A673 (cell line): ENCODE data around the gene RSAD2. TPM values are rescaled to one million over a fixed set of nuclear protein-coding genes. Genes with fewer than 3 reads are reported as not detected.

ENCODE experiments used
- BruUV-seq: library from RNA; stranded (reverse); fragments of 400-500 nt; replicated peaks from 2 replicates; lab custom pipeline; 2021; lab: Mats Ljungman, UMichigan
- CTCF ChIA-PET: fragments of 300-600 bp; sonication (Branson Sonifier 250); formaldehyde crosslinking; loops from one replicate; lab custom pipeline; 2022; ENCODE audit warnings: antibody characterized with exemption; lab: Charles Lee
- POLR2A ChIA-PET: fragments of 300-600 bp; sonication (Branson Sonifier 250); formaldehyde crosslinking; loops from one replicate; lab custom pipeline; 2022; ENCODE audit warnings: antibody characterized with exemption; ENCODE audit not compliant: low non-redundant PET; lab: Charles Lee
- DNase-seq: peaks from one replicate; pipeline ENCODE4 v3.0.0-alpha.2; 2015; ENCODE audit warnings: low spot score
- H3K27ac ChIP-seq: fragments of 200-600 bp; sonication (generic); 2 replicates; pipeline ENCODE4 v1.5.1; 2016; ENCODE audit warnings: mixed run types, low read depth, mild to moderate bottlenecking, mixed read lengths, antibody characterized with exemption, low read length; ENCODE audit not compliant: poor library complexity, severe bottlenecking
- H3K27me3 ChIP-seq: fragments of 200-600 bp; sonication (generic); replicated peaks from 2 replicates; pipeline ENCODE4 v1.6.1; 2017; ENCODE audit warnings: mixed run types, low read depth, mild to moderate bottlenecking, mixed read lengths, antibody characterized with exemption, low read length; ENCODE audit not compliant: insufficient read depth, poor library complexity
- H3K36me3 ChIP-seq: fragments of 200-600 bp; sonication (generic); 2 replicates; pipeline ENCODE4 v1.6.1; 2016; ENCODE audit warnings: mixed run types, mild to moderate bottlenecking, mixed read lengths, antibody characterized with exemption, low read length; ENCODE audit not compliant: insufficient read depth, poor library complexity, severe bottlenecking
- H3K4me1 ChIP-seq: fragments of 200-600 bp; sonication (generic); 2 replicates; pipeline ENCODE4 v1.6.1; 2017; ENCODE audit warnings: mixed run types, mild to moderate bottlenecking, mixed read lengths, antibody characterized with exemption, low read length; ENCODE audit not compliant: insufficient read depth, poor library complexity, severe bottlenecking
- H3K4me3 ChIP-seq: fragments of 200-600 bp; sonication (generic); 2 replicates; pipeline ENCODE4 v1.5.1; 2016; ENCODE audit warnings: low read depth, mixed run types, mild to moderate bottlenecking, mixed read lengths, low read length; ENCODE audit not compliant: poor library complexity, severe bottlenecking
- H3K9me3 ChIP-seq: fragments of 200-600 bp; sonication (generic); 2 replicates; pipeline ENCODE4 v1.6.1; 2016; ENCODE audit warnings: mixed run types, low read depth, mild to moderate bottlenecking, mixed read lengths, antibody characterized with exemption, low read length; ENCODE audit not compliant: poor library complexity, severe bottlenecking
- CTCF ChIP-seq: fragments of 300-800, 200-600 bp; sonication (generic); conservative IDR thresholded peaks from 2 replicates; pipeline ENCODE4 v1.5.1; 2017; ENCODE audit warnings: low read depth, mild to moderate bottlenecking, antibody characterized with exemption, low read length, moderate library complexity, mixed read lengths
- EZH2 ChIP-seq: fragments of 200-600 bp; sonication (generic); IDR thresholded peaks from 2 replicates; pipeline ENCODE4 v1.6.1; 2017; ENCODE audit warnings: borderline replicate concordance, low read depth, mild to moderate bottlenecking, mixed read lengths, antibody characterized with exemption, low read length; ENCODE audit not compliant: poor library complexity, severe bottlenecking
- intact Hi-C: fragments of 100-400 bp; cut with micrococcal nuclease; formaldehyde crosslinking; loops from one replicate; pipeline ENCODE4 v1.10.0; 2022; ENCODE audit not compliant: unreplicated experiment
- total RNA-seq: library from RNA; stranded (reverse); gene quantifications from 2 replicates; pipeline ENCODE4 v1.2.3, GENCODE V29; 2021

The RSAD2 gene
- total RNA-seq, 1 experiment from 2014 or later: 2.2 TPM

GRCh38 chr2:6922201-6922656 is 44.7 kb downstream of the RSAD2 start:
- H3K9me3 ChIP-seq: no peaks in the 10 kb centered on the region
- intact Hi-C loops: no loop called here
- H3K27me3 ChIP-seq: no peaks in the 10 kb centered on the region
- peaks cover 4% of the 10 kb centered on the region for H3K4me1 ChIP-seq
- no peaks in the 10 kb centered on the region for H3K36me3 ChIP-seq
- no peak for DNase-seq
- no peak overlapping the region for H3K4me3 ChIP-seq
- TF ChIP-seq EZH2 (no peak), CTCF (no peak)
- BruUV-seq: no TSS peak
- ChIA-PET CTCF (no interaction called here), POLR2A (no interaction called here)
- H3K27ac ChIP-seq: no peak overlapping the region

- no peak overlapping the region for H3K4me3 ChIP-seq
- TF ChIP-seq CTCF (no peak), EZH2 (no peak)
- ChIA-PET POLR2A (no interaction called here), CTCF (no interaction called here)
- peaks cover under 1% of the 10 kb centered on the region for H3K4me1 ChIP-seq
- H3K9me3 ChIP-seq: no peaks in the 10 kb centered on the region
- BruUV-seq: no TSS peak
- no peak for DNase-seq
- intact Hi-C loops: no loop called here
- no peak overlapping the region for H3K27ac ChIP-seq
- H3K27me3 ChIP-seq: no peaks in the 10 kb centered on the region
- no peaks in the 10 kb centered on the region for H3K36me3 ChIP-seq
These were observed 45.7 kb downstream of the RSAD2 start for GRCh38 chr2:6923319-6923718.

- CTCF ChIA-PET: no interaction called here
These were observed 46.7 kb downstream of the RSAD2 start for GRCh38 chr2:6924101-6924923.

More at GRCh38 chr2:6924101-6924923, 46.7 kb downstream of the RSAD2 start:
- DNase-seq: no peak
- H3K27ac ChIP-seq: no peak overlapping the region
- no peaks in the 10 kb centered on the region for H3K27me3 ChIP-seq
- BruUV-seq: no TSS peak
- POLR2A ChIA-PET: no interaction called here
- intact Hi-C loops: no loop called here
- H3K4me3 ChIP-seq: no peak overlapping the region
- no peaks in the 10 kb centered on the region for H3K9me3 ChIP-seq
- H3K4me1 ChIP-seq: peaks cover 1% of the 10 kb centered on the region
- TF ChIP-seq EZH2 (no peak), CTCF (no peak)
- no peaks in the 10 kb centered on the region for H3K36me3 ChIP-seq
